Stimulated activated CD4-positive, alpha-beta T cell treated with anti-CD3 and anti-CD28 coated beads, Interleukin-2, amount 100 ng/mL, for 4 hours (primary cell): Measurements from ENCODE around the gene CFI.

Experiments
- DNase-seq: peaks from one replicate; pipeline ENCODE4 v3.0.0-alpha.2; 2020; ENCODE audit warnings: low read depth

Gene CFI

DNA sequence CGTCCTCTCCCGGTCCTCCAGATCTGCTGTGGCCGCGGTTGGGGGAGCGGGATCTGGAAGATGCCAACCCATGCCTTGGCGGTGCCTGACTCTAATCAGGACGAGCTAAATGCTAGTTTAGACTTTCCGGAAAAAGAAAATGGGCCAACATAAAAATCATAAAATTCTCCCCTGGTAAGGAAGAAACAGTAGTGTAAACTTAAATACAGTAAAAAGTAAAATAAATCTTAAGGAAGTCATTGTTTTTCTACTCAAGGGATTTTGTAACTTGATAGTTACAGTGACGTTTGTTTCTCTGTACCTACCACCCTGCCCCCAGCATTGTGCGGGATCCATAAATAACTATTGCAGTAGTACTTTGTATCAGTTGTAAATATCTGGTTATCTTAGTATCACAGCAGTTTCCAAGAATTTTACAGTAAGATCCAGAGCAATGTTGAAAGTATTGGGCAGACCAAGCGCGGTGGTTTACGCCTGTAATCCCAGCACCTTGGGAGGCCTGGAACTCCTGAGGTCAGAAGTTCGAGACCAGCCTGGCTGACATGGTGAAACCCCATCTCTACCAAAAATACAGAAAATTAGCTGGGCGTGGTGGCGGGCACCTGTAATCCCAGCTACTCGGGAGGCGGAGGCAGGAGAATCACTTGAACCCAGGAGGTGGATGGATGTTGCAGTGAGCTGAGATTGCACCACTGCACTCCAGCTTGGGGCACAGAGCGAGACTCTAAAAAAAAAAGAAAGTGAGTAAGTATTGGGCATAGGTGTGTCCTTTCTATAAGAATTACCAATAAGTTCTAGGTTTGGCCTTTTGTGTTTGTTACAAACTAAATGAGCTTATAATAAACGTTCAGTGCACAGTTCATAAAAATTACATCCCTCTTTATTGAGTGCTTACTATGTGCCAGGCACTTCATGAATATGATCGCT, 70.9 kb downstream of the CFI start:
- no peak for DNase-seq

DNA sequence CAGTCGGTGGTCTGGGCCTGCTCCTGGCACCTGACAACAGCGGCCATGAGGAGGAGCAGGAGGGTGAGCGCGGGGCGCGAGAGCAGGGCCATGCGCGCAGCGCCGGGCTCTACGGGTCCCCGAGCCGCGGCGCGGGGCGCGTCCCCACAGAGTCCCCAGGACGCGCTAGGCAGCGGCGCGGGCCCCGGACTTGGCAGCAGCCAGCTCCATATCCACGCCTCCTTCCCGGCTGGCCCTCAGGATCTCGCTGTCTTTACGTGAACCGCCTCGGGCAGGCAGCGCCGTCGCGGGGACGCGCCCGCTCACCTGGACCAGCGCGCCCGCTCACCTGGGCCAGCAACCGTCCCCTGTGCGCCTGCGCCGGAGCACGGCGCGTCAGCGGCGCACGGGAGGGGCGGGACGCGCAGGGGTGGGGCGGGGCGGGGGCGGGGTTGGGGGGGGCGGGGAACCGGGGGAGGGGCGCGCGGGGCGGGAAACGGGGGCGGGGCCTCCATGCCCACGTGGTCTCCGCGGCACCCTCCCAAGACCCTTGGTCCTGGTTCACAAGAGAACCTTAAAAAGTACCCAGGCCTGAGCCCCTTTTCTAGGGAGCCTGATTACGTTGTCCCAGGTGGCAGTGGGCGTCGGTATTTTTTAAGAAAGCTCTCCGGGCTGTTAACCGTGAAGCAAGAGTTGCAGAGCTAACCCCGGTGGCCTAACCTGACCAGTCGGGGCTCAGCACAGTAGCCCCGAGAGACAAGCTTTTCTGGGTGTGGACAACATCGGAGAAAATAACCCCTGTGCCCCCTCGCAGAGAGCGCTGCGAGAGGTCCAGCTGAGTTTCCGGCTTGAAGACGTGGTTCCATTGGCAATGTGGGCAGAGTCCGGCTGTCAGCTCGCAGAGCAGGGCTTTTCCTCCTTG, 71.8 kb downstream of the CFI start, which contains the start of gene PLA2G12A:
Gene PLA2G12A (minus strand): TSS at position 353 of the 901 bp plus-strand sequence. CDS start 261 bp downstream, at position 92.
- DNase-seq, result peak; percentile 70

DNA sequence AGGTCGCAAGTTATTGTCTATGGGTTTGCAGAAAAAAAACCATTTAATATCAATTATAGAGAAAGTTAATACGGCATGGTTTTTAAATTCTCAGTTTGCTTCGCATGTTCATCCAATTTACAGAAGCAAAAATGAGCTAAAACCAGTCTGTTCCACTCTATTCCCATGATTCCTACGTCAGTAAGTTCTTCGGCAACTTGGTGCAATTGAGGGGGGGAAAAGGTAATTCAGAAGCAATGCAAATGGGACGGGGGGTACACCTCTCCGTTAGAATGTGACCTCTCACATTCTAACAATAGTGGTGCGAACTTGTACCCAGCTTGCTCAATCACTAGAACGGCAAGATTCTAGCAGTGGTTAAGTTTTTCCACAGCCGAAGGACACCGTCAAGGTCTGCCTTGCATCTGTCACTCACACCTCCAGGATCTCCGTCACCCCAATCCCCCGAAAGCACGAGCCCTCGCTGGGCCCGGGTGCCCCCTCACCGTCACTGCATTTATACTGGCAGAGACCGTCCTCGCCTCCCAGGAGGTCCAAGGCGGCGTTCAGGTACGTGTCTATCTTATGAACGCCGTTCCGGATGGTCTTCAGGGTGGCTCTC, 72.6 kb downstream of the CFI start:
- DNase-seq, result peak; percentile 28

DNA sequence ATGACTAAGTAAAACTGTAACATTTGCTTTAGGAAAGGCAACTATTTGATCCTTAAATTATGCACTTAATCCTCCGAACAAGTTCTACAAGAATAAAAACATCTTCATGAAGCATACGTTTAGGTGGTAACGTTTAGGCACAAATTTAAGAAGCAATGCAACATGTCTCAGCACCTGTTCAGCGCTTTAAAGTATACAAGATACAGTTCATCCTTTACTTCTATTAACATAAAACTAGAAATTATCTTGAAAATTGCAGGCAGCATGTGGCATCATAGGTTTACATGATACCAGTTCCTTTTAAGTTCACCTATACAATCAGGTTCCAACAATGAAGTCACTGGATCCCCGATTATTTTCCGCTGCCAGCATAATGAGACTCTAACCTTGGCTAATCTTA, 73.4 kb downstream of the CFI start:
- DNase-seq, result no peak

DNA sequence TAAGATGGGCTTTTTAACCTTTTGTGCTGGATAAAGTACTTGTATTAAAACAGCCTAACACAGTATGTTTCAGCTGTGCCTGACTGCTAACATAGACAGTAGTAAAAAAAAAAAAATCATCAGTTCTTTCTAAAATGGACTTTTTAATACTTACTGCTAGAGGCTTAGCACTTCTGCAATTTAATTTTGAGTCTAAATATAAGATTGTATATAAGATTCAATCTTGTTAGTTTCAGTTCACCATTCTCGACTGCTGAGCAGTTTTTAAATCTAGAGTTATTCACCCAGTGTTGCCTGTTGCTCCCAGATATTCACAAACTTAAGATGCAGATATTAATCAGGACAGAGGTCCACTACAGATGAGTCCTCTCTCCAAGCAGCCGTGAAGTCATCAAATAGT, 78.7 kb downstream of the CFI start:
- no peak for DNase-seq

DNA sequence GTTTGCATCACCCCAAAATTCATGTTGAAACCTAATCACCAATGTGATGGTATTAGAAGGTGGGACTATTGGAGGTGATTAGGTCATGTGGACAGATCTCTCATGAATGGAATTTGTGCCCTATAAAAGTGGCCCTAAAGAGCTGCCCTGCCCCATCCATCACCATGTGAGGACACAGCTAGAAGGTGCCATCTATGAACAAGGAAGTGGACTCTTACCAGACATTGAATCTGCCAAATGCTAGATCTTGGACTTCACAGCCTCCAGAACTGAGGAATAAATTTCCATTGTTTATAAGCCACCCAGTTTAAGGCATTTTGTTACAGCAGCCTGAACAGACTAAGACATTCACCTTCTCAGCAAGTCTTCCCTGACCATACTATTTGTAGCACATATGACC, 79.4 kb downstream of the CFI start:
- no peak for DNase-seq

DNA sequence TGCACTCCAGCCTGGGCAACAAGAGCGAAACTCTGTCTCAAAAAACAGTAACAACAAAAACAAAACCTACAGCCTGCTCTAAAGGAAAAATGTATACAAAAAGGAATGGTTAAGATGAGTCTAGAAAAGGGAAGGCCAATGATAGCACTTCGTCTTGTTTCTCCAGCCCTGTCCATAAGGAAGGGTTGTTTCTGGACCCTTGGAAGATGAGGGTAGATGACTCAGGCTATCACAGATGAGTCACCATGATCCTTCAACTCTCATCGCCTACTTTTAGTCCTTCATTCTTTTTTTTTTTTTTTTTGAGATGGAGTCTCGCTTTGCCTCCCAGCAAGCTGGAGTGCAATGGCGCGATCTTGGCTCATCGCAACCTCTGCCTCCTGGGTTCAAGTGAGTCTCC, 80.8 kb downstream of the CFI start:
- DNase-seq, result no peak

DNA sequence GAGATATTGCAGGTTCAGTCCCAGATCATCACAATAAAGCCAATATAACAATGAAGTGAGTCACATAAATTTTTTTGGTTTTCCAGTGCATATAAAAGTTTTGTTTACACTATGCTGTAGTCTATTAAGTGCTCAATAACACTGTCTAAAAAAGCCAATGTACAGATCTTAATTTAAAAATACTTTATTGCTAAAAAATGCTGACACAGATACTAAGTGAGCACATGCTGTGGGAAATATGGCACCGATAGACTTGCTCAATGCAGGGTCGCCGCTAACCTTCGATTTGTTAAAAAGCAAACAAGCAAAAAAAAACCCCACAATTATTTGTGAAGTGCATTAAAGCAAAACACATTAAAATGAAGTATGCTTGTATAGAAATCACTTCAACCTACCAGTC, 82.2 kb downstream of the CFI start:
- DNase-seq, result no peak

DNA sequence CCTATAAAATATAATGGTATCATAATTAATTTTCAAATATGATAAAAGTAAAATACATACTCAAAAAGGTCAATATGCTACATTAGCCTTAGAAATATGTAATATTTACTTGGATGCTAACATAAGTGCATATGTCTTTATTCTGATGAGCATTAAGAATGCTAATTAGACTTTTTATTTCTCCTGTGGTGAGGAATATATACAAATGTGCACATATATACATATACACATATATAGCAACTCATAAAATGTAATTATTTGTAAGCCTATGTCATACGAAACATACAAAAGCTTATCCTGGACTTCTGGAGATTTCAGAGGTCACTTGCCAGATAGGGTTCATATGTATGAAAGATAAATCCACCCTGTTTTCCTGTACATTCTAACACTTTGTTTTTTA, 83.0 kb downstream of the CFI start:
- no peak for DNase-seq

DNA sequence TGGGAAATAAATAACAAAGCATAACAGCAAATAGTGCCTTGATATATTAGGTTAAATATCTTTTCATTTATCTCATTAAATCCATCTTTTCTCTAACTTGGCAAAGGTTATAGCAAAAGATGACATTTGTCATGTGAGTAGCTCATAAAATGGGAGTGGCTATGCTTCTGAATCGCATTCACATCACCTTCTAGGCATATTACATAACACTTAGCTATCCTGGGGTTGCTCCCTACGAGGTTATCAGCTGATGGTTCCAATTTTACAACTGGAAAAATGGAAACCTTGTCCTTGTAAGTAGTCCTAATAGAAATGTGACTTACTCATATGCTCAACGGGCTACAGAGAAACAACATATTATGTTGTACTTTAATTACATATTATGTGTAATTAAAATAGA, 88.3 kb downstream of the CFI start:
- DNase-seq, result no peak

DNA sequence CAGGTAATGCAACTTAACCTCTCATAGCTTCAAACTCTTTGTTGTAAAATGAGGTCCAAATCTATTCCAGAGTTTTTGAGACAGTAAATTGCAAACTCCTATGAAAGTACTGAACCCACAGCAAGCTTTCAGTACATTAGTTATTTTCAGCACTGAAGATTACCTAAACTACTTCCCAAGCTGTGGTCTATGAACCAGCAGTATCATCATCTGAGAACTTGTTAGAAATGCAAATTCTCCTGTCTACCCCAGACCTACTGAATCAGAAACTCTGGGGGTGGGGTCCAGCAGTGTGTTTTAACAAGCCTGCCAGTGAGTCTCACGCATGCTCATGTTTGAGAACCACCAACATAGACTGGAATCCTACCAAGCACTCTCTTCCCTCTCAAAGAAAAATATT, 92.8 kb downstream of the CFI start:
- no peak for DNase-seq

DNA sequence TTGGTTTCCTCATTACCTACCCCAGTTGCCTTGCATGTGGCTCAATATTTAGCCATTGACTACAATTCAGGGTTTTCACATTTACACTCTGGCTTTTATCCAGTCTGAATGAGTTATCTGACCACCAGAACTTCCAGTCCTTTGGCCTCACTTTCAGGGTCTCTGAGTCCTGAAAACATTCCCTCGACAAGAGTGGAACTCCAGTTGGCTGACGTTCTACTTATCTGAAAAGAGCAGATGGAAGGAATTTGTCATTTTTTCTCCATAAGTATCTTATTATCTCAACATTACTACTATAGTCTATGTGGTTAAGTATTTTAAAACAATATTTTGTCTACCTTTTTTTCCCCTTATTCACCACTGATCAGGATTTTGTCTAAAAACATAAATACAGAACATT, 93.4 kb downstream of the CFI start:
- DNase-seq, result no peak

DNA sequence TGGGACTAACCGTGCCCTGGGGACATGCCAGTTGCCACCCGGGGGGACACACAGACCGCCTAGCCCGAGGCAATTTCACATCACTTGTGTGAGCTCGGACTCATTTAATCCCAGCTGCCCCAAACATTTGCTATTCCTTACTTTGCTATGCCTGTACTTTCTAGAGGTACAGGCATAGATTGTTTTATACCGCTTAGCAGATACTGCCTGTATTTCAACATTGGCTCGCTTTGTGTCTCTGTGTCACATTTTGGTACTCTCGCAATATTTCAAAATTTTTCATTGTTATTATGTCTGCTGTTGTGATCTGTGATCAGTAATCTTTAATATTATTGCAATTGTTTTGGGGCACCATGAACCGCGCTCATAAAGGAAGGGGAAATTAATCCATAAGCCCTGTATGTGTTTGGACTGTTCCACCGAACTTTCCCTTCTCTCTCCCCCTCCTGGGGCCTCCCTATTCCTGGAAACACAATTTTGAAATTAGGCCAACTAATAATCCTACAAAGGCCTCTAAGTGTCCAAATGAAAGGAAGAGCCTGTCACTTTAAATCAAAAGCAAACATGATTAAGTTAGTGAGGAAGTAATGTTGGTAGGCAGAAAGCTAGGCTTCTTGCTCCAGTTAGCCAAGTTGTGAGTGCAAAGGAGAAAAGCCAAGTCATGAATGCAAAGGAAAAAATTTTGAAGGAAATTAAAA, 98.0 kb downstream of the CFI start:
- DNase-seq, result no peak

DNA sequence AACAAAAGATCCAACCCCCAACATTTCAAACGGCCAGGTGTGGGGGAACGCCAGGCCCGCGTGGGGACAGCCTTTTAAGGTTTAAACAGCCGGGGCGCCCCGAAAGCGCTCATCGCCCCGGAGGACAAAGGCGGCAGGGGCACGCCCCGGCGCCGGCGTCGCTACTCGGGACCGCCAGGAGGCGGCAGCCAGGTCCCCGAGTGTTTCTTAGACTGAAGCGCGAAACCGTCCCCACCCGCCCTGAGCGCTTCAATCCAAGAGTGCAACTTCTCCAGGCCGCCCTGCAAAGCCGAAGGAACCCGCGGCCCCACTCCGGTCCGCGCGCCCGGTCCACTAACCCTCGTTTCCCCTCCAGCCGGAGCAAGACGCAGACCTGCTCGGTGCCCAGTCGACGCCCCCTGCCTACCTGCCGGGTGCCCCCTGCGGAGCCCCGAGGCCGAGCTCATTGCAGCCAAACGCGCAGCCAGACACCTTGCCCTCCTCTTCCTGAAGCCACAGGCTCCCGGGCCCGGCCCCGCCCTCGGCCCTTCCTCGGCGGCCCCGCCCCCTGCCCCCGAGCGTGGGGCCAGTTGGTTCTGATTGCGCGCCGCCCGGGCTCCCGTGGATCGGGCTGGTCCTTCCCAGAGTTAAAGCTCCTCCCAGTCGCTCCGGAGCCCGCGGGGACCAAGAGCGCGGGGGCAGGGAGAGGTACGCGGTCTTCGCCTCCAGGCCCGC, 98.7 kb downstream of the CFI start, which contains the start of gene CASP6:
Gene CASP6 (minus strand): TSS at position 496 of the 714 bp plus-strand sequence. CDS start 50 bp downstream, at position 446.
- peak; percentile 60 for DNase-seq

DNA sequence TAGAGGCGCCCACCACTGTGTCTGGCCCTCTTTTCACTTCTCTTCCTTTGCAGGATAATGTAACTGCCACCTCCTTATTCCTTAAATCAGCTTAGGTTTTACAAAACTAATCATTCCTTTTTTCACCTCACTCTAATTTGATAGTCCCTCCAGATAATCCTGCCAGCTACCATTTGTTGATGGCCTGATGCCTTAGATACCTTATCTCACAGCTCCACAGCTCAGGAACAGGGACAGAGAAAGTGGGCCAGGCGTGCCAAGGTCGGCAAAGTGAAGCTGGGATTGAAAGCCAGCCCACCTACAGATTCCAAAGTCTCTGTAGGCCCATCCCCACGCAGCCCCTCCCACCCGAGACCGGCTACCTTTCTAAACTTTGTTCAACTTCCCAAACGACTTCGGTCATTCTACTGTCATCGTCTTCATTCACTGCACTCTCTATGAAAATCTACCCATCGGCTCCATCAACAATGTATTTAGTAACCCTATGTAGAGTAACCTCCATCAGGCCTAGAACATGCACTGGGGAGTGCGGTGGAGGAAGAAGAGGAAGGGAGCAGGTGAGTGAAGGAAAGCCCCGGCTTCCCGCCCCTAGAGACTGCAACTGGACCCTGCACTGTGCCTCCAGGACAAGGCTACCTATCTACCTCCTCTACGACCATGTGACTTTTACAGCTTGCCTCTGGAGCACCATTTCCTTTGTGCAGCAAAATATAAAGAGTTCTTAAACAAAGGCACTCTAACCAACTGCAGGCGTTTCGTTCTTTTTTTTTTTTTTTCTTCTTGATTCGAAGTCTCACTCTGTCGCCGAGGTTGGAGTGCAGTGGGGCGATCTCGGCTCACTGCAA, 100.0 kb downstream of the CFI start:
- DNase-seq, result no peak

DNA sequence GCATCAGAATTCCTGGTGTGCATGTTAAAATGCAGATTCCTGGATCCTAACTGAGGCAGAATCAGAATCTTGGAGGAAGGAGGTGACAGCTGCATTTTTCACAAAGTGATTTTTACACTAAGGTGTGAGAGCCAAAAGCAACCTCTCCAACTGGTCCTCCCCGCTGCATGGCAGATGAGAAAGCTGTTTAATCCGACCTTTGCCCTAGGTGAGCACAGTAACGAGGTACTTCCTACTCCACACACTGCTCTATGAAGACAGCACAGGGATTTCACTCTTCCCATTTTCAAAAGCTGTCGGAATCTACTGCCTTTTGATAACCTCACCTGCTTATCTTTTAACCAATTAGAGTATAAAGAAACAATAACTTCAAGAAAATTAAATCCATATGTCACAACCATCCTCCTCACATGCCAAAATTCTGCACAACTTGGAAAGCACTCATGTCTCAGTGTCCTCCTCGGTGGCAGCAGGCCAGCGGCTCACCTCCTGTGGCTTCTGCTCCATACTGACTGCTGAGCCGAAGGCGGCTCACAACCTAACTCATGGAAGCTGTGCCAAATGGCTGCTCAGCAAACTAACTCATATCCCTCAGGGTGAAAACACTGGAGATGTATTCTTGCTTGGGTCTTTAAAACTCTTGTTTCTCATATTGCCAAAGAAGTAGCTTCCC, 102.1 kb downstream of the CFI start:
- no peak for DNase-seq

DNA sequence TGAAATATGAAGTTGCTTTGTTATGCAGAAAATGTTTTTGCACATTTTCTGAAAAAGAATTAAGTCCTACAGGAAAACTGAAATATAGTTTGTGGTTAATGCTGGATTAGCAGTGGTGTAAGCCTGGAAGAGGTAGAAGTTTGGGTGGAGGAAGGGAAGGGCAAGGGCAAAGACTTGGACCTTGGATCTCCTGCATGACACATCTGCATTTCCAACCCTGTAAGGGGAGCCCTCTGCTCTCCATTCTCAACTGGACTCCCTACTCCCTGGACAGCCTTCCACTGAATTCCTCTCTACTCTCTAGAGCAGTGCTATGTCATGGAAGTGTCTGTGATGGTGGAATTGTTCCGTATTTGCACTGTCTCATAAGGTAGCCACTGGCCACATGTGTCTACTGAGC, 103.1 kb downstream of the CFI start:
- DNase-seq, result no peak

DNA sequence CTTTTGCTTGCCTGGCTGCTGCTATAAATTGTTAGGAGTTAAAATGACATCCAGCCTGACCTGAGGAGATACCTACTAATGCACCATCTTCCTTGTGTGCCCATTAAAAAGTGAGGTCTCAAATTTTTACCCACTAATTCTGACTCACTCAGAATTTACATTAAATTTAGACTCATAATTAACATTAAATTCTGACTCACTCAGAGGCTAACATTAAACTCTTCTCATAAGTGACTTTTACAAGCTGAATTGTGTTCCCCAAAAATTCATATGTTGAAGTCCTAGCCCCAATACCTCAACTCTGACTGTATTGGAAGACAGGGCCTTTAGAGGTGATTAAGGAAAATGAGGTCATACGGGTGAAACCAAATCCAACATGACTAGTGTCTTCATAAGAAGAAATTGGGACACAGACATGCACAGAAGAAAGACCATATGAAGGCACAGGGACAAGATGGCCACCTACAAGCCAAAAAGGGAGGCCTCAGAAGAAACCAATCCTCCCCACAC, 110.3 kb downstream of the CFI start:
- no peak for DNase-seq
